B cell (primary cell): ENCODE results near the gene LTC4S. TPM values are rescaled to one million over a fixed set of nuclear protein-coding genes. Genes with fewer than 3 reads are reported as not detected.

Source experiments
- ATAC-seq: fragments of 200-7000 bp; cut with Tn5 transposase; one replicate; pipeline ENCODE4 v1.10.0; 2021; ENCODE audit warnings: low read depth, mild to moderate bottlenecking, moderate number of reproducible peaks, moderate library complexity
- CTCF ChIA-PET: fragments of 350-600 bp; sonication (Branson Sonifier 250); formaldehyde crosslinking; loops from one replicate; lab custom pipeline; 2021; ENCODE audit warnings: antibody characterized with exemption, inconsistent platforms; lab: Charles Lee
- POLR2A ChIA-PET: fragments of 350-600 bp; sonication (Branson Sonifier 250); formaldehyde crosslinking; loops from one replicate; lab custom pipeline; 2021; ENCODE audit warnings: antibody characterized with exemption; lab: Charles Lee
- DNase-seq: peaks from one replicate; pipeline ENCODE4 v3.0.0; 2013
- H2AFZ ChIP-seq: 2 replicates; pipeline ENCODE4 v1.6.1; 2012; ENCODE audit warnings: mild to moderate bottlenecking, low read depth, low read length; ENCODE audit not compliant: insufficient read depth, poor library complexity, severe bottlenecking
- H3K27ac ChIP-seq, 2 donors: 1 replicate in 1 of 2; 2 replicates in 1 of 2; pipeline ENCODE4 v1.5.1; 2012 to 2013; ENCODE audit warnings: low read length in 2 of 2, mild to moderate bottlenecking in 2 of 2, moderate library complexity in 1 of 2
- H3K27me3 ChIP-seq, 4 experiments: fragments of 200-600 bp in 1 of 4; sonication (generic) in 1 of 4; replicated peaks in 1 of 4; 1 replicate in 2 of 4; 2 replicates in 2 of 4; pipeline versions ENCODE4 v1.6.1 to v1.7.0; 2013 to 2016; ENCODE audit warnings: low read length in 3 of 4, mild to moderate bottlenecking in 2 of 4, mixed read lengths in 1 of 4, moderate library complexity in 1 of 4; ENCODE audit not compliant: insufficient read depth in 4 of 4, control insufficient read depth in 3 of 4; ENCODE audit errors: control extremely low read depth in 1 of 4
- H3K36me3 ChIP-seq, 2 experiments: replicated peaks in 1 of 2; 1 replicate in 1 of 2; 2 replicates in 1 of 2; pipeline versions ENCODE4 v1.6.1 to v1.7.1; 2013; ENCODE audit warnings: low read length in 1 of 2; ENCODE audit not compliant: insufficient read depth in 2 of 2, control insufficient read depth in 1 of 2; ENCODE audit errors: control extremely low read depth in 1 of 2, extremely low read depth in 1 of 2
- H3K4me1 ChIP-seq, 2 donors: fragments of 200-600 bp in 1 of 2; sonication (generic) in 1 of 2; 1 replicate in 1 of 2; 2 replicates in 1 of 2; pipeline versions ENCODE4 v1.5.1 to v1.6.1; 2013 to 2017; ENCODE audit warnings: low read length in 2 of 2; ENCODE audit not compliant: control insufficient read depth in 2 of 2, insufficient read depth in 2 of 2
- H3K4me2 ChIP-seq: replicated peaks from 2 replicates; pipeline ENCODE3; 2012; ENCODE audit warnings: mild to moderate bottlenecking, low read depth, low read length; ENCODE audit not compliant: poor library complexity, severe bottlenecking
- H3K4me3 ChIP-seq, 5 experiments: fragments of 200-600 bp in 1 of 5; sonication (generic) in 1 of 5; 1 replicate in 3 of 5; 2 replicates in 2 of 5; pipeline versions ENCODE4 v1.5.1 to v1.7.0; 2011 to 2016; ENCODE audit warnings: low read length in 4 of 5, mild to moderate bottlenecking in 4 of 5, low read depth in 2 of 5, control low read depth in 1 of 5, moderate library complexity in 1 of 5; ENCODE audit not compliant: insufficient read depth in 1 of 5; ENCODE audit errors: control extremely low read depth in 1 of 5, extremely low read depth in 1 of 5
- H3K79me2 ChIP-seq: fragments of 200-600 bp; sonication (generic); one replicate; pipeline ENCODE4 v1.6.0; 2016; ENCODE audit warnings: low read length; ENCODE audit not compliant: control insufficient read depth, insufficient read depth
- H3K9ac ChIP-seq: fragments of 200-600 bp; sonication (generic); 2 replicates; pipeline ENCODE4 v1.6.1; 2017; ENCODE audit warnings: mild to moderate bottlenecking, low read length, moderate library complexity
- H3K9me3 ChIP-seq, 3 donors: one replicate each; pipeline versions ENCODE4 v1.6.1 to v1.7.1; 2013; ENCODE audit warnings: low read length in 2 of 3; ENCODE audit not compliant: control insufficient read depth in 2 of 3, insufficient read depth in 1 of 3; ENCODE audit errors: control extremely low read depth in 1 of 3
- H4K20me1 ChIP-seq: 2 replicates; pipeline ENCODE4 v1.6.0; 2012; ENCODE audit warnings: mild to moderate bottlenecking, low read length; ENCODE audit not compliant: insufficient read depth, control insufficient read depth, poor library complexity, severe bottlenecking
- H3K27ac Mint-ChIP-seq: one replicate; pipeline ENCODE4 v1.8.0; 2021; ENCODE audit warnings: mixed read lengths
- H3K27me3 Mint-ChIP-seq: one replicate; pipeline ENCODE4 v1.8.0; 2021; ENCODE audit warnings: mixed read lengths
- H3K4me1 Mint-ChIP-seq: one replicate; pipeline ENCODE4 v1.8.0; 2021; ENCODE audit warnings: mixed read lengths
- H3K4me3 Mint-ChIP-seq: one replicate; pipeline ENCODE4 v1.8.0; 2021; ENCODE audit warnings: mixed read lengths
- H3K9me3 Mint-ChIP-seq: one replicate; pipeline ENCODE4 v1.8.0; 2022; ENCODE audit warnings: mixed read lengths; ENCODE audit not compliant: insufficient read depth
- CTCF ChIP-seq: fragments of 200-600 bp; IDR thresholded peaks from one replicate; pipeline ENCODE4 v1.8.0; 2022; ENCODE audit warnings: antibody characterized with exemption, mild to moderate bottlenecking
- EZH2 ChIP-seq: IDR thresholded peaks from 2 replicates; pipeline ENCODE4 v1.6.1; 2012; ENCODE audit warnings: borderline replicate concordance, low read depth, mild to moderate bottlenecking, moderate library complexity, low read length; ENCODE audit not compliant: insufficient read depth, poor library complexity, severe bottlenecking
- WGBS: methylation state at CpG from one replicate; pipeline ENCODE4 v1.1.5; 2013; ENCODE audit warnings: missing lambda C conversion rate; ENCODE audit not compliant: insufficient coverage; 5-methylcytosine and 5-hydroxymethylcytosine counted together
- intact Hi-C: fragments of 100-400 bp; cut with micrococcal nuclease; formaldehyde crosslinking; loops from one replicate; pipeline ENCODE4 v1.10.0; 2022
- polyA plus RNA-seq: library from polyadenylated mRNA; depleted of rRNA; stranded (reverse); fragments of >200 nt; gene quantifications from 2 replicates; pipeline ENCODE4 v1.2.3, GENCODE V29; 2012
- total RNA-seq, 2 donors: library from RNA; stranded (reverse); fragments of 120-200 nt in 1 of 2; gene quantifications; 1 replicate in 1 of 2; 2 replicates in 1 of 2; pipeline versions ENCODE4 v1.2.3 to v1.2.4, GENCODE V29; 2013 to 2022

Gene LTC4S
- total and polyA plus RNA-seq, 2 donors (not counting 1 experiment from before 2014, with no cell fraction given), result 0.40 to 3.8 TPM

DNA sequence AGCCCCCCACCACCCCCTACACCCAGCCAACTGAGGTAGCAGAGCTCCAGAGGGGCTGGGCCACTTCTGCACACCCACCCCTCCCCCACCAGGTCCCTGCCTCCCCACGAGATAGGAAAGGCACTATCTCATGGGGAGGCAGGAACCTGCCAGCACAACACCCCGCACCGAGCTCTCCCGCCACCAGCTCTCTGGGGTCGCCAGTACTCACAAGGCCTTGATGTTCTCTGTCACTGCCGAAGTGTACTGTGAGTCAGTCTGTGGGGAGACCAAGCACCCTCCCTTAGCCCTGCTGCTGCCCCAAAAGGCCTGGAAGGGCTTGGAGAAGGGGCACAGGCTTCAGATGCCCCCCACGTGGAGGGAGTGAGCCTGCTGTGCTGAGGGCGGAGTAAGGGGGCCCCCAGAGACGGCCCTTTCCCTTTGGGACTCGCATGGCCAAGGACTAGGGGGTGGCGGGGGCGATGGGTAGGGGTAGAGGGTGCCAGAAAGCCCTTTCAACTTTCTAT lies 7.0 kb downstream of the LTC4S start:
- CTCF ChIA-PET, result interaction anchor here (1.4 to 2.5 kb wide), 5 partner anchors 15 to 175 kb away, joined by 6 to 35 read pairs (median 8); partner anchors contain the start of gene TBC1D9B
- POLR2A ChIA-PET, result no interaction called here
- H3K79me2 ChIP-seq, result peaks cover 36% of the 10 kb centered on the region
- H3K9me3 ChIP-seq, result no peaks in the 10 kb centered on the region
- peaks cover 36% of the 10 kb centered on the region for H3K4me1 Mint-ChIP-seq
- H3K36me3 ChIP-seq, result peaks cover 0 to 31% of the 10 kb centered on the region in 2 experiments
- no peaks in the 10 kb centered on the region for H3K9me3 Mint-ChIP-seq
- H3K27me3 ChIP-seq, result no peaks in the 10 kb centered on the region
- no peak overlapping the region for H3K4me2 ChIP-seq
- H3K4me3 ChIP-seq, result no peak overlapping the region
- H3K27ac Mint-ChIP-seq, result no peak overlapping the region
- no peak overlapping the region for H2AFZ ChIP-seq
- H3K9ac ChIP-seq, result no peak overlapping the region
- H3K4me1 ChIP-seq, result peaks cover 35 to 45% of the 10 kb centered on the region in 2 donors
- no peak for DNase-seq
- intact Hi-C loops, result loop anchor here (5.0 kb wide), 2 partner anchors 37 to 272 kb away; partner anchors contain the start of gene RNF130
- H3K4me3 Mint-ChIP-seq, result no peak overlapping the region
- WGBS, result 88% methylated on average over 9 of the region's 12 CpGs
- H4K20me1 ChIP-seq, result peaks cover 62% of the 10 kb centered on the region
- no peak overlapping the region for H3K27ac ChIP-seq
- TF ChIP-seq CTCF (no peak), EZH2 (no peak)
- ATAC-seq, result no peak
- H3K27me3 Mint-ChIP-seq, result no peaks in the 10 kb centered on the region
